Body of pancreas (tissue), 4 donors: ENCODE results near the gene GSAP. TPM values are rescaled to one million over a fixed set of nuclear protein-coding genes. Genes with fewer than 3 reads are reported as not detected.

Experiments used
- ATAC-seq: fragments of 150-250 bp; one replicate; pipeline ENCODE4 v1.9.1; 2016
- DNase-seq, 4 donors: peaks; one replicate each; pipeline ENCODE4 v3.0.0-alpha.2; 2019
- H3K27ac ChIP-seq, 4 donors: fragments of 200-600 bp; sonication (generic); 1 replicate in 3 of 4; 2 replicates in 1 of 4; pipeline versions ENCODE4 v1.5.1 to v1.6.1; 2016 to 2019; ENCODE audit warnings: mild to moderate bottlenecking in 1 of 4, mixed read lengths in 1 of 4, moderate library complexity in 1 of 4
- H3K27me3 ChIP-seq, 2 donors: fragments of 200-600 bp; sonication (generic); one replicate each; pipeline ENCODE4 v1.6.0; 2016; ENCODE audit warnings: mild to moderate bottlenecking in 1 of 2
- H3K36me3 ChIP-seq, 2 donors: fragments of 200-600 bp; sonication (generic); replicated peaks in 1 of 2; 2 replicates each; pipeline ENCODE4 v1.5.1; 2016; ENCODE audit warnings: low read depth in 2 of 2; ENCODE audit not compliant: insufficient read depth in 1 of 2
- H3K4me1 ChIP-seq: fragments of 200-600 bp; sonication (generic); one replicate; pipeline ENCODE4 v1.6.0; 2016
- H3K4me3 ChIP-seq, 2 donors: fragments of 200-600 bp; sonication (generic); 1 replicate in 1 of 2; 2 replicates in 1 of 2; pipeline ENCODE4 v1.5.1; 2016 to 2019
- H3K9me3 ChIP-seq, 3 donors: fragments of 200-600 bp; sonication (generic); 1 replicate in 2 of 3; 2 replicates in 1 of 3; pipeline ENCODE4 v1.5.1; 2016
- CTCF ChIP-seq, 7 experiments: fragments of 450-650 bp in 4 of 7; fragments of 200-600 bp in 3 of 7; sonication (generic) in 3 of 7; IDR thresholded peaks; one replicate each; pipeline ENCODE4 v1.5.1; 2016 to 2019; ENCODE audit warnings: antibody characterized with exemption in 7 of 7
- POLR2A ChIP-seq, 3 donors: fragments of 450-650 bp; IDR thresholded peaks; one replicate each; pipeline ENCODE4 v1.6.1; 2016; ENCODE audit warnings: antibody characterized with exemption in 3 of 3, mild to moderate bottlenecking in 2 of 3
- WGBS, 2 donors: methylation state at CpG; one replicate each; pipeline ENCODE4 v1.1.5; 2017; 5-methylcytosine and 5-hydroxymethylcytosine counted together
- intact Hi-C: fragments of 100-400 bp; cut with DNase I; formaldehyde crosslinking; loops from one replicate; pipeline ENCODE4 v1.15.1; 2023
- total RNA-seq, 2 donors: library from RNA; depleted of rRNA; stranded (reverse); fragments of >200 nt; gene quantifications; one replicate each; pipeline ENCODE4 v1.1.0, GENCODE V29; 2016

The GSAP gene
- total RNA-seq, 2 donors from 2014 or later = 13.7 to 18.8 TPM

- ATAC-seq (no peak), DNase-seq (no peak)
- WGBS, 2 donors = 89 to 92% methylated on average over 5 of the region's 5 CpGs
- H3K27ac ChIP-seq = no peak overlapping the region
- no peaks in the 10 kb centered on the region for H3K9me3 ChIP-seq
- H3K36me3 ChIP-seq = peaks cover 0 to 2% of the 10 kb centered on the region in 2 donors
- TF ChIP-seq POLR2A (IDR thresholded peaks at IDR 0.05) (no peak), CTCF (IDR thresholded peaks at IDR 0.05) (no peak)
- H3K4me1 ChIP-seq = peaks cover 5% of the 10 kb centered on the region
- no peaks in the 10 kb centered on the region for H3K27me3 ChIP-seq
- no peak overlapping the region for H3K4me3 ChIP-seq
- intact Hi-C loops = no loop called here
Measured at GRCh38 chr7:77393261-77393660, 22.9 kb downstream of the GSAP start.

GRCh38 chr7:77391230-77391629 lies 24.9 kb downstream of the GSAP start:
- no peaks in the 10 kb centered on the region for H3K9me3 ChIP-seq
- no peak for DNase-seq
- no peaks in the 10 kb centered on the region for H3K27me3 ChIP-seq
- intact Hi-C loops = no loop called here
- peaks cover 0 to 4% of the 10 kb centered on the region in 2 donors for H3K36me3 ChIP-seq
- no peak overlapping the region for H3K4me3 ChIP-seq
- no peak for TF ChIP-seq POLR2A (IDR thresholded peaks at IDR 0.05)
- no peak for TF ChIP-seq CTCF (IDR thresholded peaks at IDR 0.05)
- WGBS, 2 donors = 85 to 95% methylated on average over 2 of the region's 2 CpGs
- H3K4me1 ChIP-seq = no peaks in the 10 kb centered on the region
- no peak overlapping the region for H3K27ac ChIP-seq
- ATAC-seq = no peak

- intact Hi-C loops = no loop called here
- 39 to 56% methylated on average over 5 of the region's 5 CpGs for WGBS, 2 donors
- no peak overlapping the region for H3K4me3 ChIP-seq
- H3K27me3 ChIP-seq = no peaks in the 10 kb centered on the region
- DNase-seq (no peak), ATAC-seq (no peak)
- no peaks in the 10 kb centered on the region for H3K4me1 ChIP-seq
- no peaks in the 10 kb centered on the region for H3K9me3 ChIP-seq
- H3K36me3 ChIP-seq = peaks cover 0 to 6% of the 10 kb centered on the region in 2 donors
- H3K27ac ChIP-seq = no peak overlapping the region
- TF ChIP-seq CTCF (IDR thresholded peaks at IDR 0.05) (no peak), POLR2A (IDR thresholded peaks at IDR 0.05) (no peak)
Measured at GRCh38 chr7:77388055-77388641, 28.0 kb downstream of the GSAP start.

- no peak for DNase-seq
- TF ChIP-seq POLR2A (IDR thresholded peaks at IDR 0.05) (no peak), CTCF (IDR thresholded peaks at IDR 0.05) (no peak)
- H3K36me3 ChIP-seq = peaks cover 0 to 4% of the 10 kb centered on the region in 2 donors
- intact Hi-C loops = no loop called here
- ATAC-seq = no peak
- WGBS, 2 donors = 86 to 89% methylated on average over 7 of the region's 7 CpGs
- H3K27ac ChIP-seq = no peak overlapping the region
- H3K4me3 ChIP-seq = no peak overlapping the region
- H3K4me1 ChIP-seq = no peaks in the 10 kb centered on the region
- H3K9me3 ChIP-seq = no peaks in the 10 kb centered on the region
- H3K27me3 ChIP-seq = no peaks in the 10 kb centered on the region
Measured at GRCh38 chr7:77386165-77386822, 29.9 kb downstream of the GSAP start.

GRCh38 chr7:77383333-77383740 lies 32.8 kb downstream of the GSAP start:
- WGBS, 2 donors = 76 to 85% methylated on average over 6 of the region's 6 CpGs
- no peaks in the 10 kb centered on the region for H3K4me1 ChIP-seq
- no peak for TF ChIP-seq CTCF (IDR thresholded peaks at IDR 0.05)
- no peak for TF ChIP-seq POLR2A (IDR thresholded peaks at IDR 0.05)
- no peak for DNase-seq
- H3K27me3 ChIP-seq = no peaks in the 10 kb centered on the region
- ATAC-seq = no peak
- intact Hi-C loops = no loop called here
- no peak overlapping the region for H3K27ac ChIP-seq
- H3K4me3 ChIP-seq = no peak overlapping the region
- no peaks in the 10 kb centered on the region for H3K9me3 ChIP-seq
- H3K36me3 ChIP-seq = peaks cover 0 to 4% of the 10 kb centered on the region in 2 donors
